Hematopoietic multipotent progenitor cell treated with erythropoietin and hydrocortisone succinate and interleukin-3 and kit ligand, for 6 days (in vitro differentiated cells): ENCODE measurements around the gene RACK1.
"Not testable (repeated sequence)": the region's sequence is repeated elsewhere in the genome, so short reads cannot be mapped to it uniquely, and the experiment has no call there.

ENCODE experiments used
- DNase-seq: peaks from one replicate; pipeline ENCODE4 v3.0.0-alpha.2; 2015

The RACK1 gene

DNA sequence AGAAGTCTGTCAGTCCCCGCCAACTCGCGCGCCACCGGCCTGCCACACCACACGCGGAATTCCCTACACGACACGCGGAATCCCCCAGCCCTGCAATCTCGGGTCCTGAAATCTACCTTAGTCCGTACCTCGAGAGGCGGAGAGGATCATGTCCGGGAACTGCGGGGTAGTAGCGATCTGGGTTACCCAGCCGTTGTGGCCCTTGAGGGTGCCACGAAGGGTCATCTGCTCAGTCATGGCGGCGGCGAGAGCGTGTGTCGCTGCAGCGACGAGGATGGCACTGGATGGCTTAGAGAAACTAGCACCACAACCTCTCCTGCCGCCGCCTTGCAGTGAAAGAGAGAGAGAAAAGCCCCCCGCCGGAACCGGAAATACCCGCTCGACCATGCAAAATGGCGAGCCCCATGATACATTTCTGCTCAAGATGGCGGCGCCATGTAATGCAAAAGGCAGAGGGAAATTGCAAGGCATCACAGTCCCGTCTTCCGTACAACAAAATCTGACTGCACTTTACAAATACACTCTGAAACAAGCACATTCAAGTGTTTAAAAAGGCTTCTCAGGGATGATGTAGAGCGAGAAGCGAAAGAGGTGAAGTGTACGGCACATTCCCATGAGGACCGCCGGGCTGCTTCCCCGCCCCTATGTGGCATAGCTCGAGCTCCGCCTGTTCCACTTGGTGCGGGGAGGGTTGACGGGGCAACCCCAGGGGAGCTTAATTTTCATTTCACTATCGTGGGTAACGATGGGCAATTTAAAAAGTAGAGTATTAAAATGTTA, at the start of gene RACK1:
RACK1 (minus strand) TSS at position 343 of the 780 bp plus-strand sequence; CDS start at position 237, 106 bp downstream.
- DNase-seq, result peak; percentile 96

DNA sequence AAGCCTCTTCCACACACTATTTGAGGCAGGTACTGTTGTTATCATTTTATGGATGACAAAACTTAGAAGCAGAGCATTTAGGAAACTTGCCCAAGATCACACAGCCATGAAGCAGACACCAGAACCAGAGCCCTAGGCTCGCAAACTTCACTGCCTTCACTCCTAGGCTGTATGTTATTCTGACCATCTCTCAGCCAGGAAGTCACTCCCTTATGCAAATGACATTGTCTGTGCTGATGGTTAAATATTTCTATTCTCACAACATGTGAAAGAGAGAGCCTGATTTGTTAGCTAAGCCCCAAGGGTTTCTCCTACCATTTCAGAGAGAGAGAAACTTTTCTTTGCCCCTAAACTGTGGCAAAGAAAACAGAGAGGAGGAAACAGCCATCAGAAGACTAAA, 43.6 kb upstream of the RACK1 start:
- not testable (repeated sequence) for DNase-seq

DNA sequence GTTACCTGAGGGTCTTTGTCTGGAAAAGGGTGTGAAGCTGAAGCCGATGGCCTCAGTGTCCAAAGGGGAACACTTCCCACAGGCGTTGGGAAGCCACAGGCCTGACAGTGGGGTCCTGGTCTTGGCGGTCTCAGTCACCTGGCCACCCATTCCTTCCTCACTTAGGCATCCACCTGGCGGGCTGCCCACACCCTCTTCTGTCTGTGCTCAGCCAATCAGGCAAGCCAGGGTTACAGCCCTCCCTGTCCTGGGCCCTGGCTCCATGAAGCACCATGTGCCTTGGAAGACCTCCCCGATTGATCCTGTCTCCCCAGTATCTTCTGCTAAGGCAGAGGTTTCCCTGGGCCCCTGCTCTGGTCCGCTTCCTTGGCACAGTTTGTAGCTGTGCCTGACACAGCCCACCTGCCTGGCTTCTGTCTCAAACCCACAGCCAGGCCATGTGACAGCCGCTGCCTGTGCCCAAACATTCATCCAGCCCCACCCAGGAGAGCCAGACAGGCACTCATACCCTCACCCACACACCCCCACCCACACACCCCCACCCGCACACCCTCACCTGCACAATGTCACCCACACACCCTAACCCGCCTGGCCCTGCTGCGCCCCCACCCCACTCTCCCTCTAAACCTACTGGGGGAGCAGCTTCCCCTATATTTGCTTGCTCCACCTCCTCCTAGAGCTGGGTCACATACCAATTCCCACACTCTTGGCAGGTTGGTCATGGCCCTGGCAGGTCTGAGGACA, 42.4 kb upstream of the RACK1 start:
- DNase-seq, result not testable (repeated sequence)

DNA sequence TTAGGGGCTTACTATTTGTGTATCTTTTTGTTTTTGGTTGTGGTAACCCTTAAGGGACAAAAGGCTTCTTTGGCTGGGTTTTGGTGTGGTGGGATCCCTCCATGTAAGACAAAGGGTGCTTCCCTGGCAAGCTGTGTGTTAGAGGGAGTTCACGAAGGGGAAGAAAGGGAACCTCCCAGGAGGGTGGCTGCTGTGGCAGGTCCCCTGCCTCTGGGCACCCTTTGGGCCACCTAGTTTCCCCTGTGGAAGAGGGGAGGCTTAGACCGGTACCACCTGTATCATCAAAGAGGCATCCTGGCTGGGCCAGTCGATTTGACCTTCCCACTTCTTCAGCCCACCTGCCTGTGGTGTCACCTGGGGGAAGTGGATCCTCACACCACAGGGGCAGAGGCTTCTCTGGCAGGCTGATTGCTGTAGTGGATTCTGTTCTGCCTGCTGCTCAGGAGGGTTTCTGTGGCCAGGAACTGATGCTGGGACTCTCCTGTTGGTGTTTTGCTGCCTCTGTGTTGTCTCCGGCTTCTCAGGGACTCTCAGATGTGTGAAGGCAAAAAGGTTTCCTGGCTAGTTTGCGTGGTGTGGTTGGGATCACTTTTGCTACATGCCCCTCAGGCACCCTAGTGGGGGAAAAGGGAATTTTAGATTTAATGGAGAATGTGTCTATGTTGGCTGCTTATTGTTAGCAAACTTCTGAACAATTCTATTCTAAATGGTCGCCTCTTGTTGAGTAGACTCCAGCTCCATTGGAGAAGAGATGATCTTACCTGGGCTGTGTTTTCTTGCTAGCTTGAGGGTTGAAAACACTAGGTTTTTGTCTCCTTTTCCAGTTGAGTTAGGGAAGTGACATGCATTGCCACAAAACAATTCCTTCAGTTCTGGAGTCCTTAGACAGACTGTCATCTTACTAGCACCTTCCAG, 40.4 kb upstream of the RACK1 start:
- not testable (repeated sequence) for DNase-seq

DNA sequence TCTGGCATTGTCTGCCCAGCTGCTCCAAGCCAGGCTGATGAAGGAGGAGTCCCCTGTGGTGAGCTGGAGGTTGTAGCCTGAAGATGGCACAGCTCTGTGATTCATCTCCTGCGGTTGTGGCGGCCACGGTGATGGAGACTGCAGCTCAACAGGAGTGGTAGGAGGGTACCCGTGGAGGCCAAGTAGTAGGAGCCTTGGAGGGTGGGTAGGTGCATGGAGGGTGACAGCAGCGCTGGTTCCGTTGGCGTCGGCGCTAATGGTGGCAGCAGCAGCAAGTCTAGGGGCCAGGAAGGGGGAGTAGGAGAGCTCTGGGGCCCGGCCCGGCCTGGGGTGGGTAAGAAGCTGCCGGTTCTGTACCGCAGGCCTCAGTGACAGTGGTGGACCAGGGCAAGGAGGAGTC, 39.6 kb upstream of the RACK1 start:
- DNase-seq, result no peak

DNA sequence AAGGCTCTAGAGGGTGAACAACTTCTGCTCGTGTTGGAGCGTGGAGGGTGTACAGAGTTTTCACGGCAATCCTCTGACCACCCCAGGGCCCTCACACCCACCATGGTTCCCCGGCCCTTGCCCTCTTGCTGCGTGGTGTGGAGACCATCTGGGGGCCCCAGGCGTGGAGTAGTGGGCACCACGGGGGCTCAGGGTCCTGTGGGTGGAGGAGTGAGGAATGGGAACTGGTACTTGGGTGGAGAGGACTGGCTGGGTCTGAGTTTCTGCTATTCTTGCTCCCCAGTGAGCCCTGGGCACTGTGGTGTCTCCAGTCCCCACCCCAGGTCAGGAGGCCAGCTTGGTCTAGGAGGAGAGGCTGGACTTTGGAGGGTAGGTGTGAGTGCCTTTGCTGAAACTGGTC, 39.2 kb upstream of the RACK1 start:
- DNase-seq, result no peak

DNA sequence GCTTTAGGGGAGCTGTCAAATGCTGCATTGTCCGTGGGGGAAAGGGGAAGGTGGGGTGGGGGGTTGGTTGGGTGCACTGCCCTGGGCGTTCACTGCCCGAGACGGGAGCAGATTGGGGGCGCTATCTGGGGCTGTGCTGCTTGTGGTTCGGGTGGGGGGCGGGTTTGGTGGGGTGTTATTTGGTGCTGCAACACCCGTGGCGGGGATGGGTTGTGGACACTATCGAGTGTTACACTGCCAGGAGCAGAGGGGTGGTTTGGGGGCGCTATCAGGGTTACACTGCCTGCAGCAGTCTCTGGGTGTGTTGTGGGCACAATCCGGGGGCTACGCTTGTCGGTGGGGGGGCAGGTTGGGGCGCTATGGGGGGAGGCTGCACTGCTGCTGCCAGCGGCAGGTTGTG, 38.7 kb upstream of the RACK1 start:
- not testable (repeated sequence) for DNase-seq

DNA sequence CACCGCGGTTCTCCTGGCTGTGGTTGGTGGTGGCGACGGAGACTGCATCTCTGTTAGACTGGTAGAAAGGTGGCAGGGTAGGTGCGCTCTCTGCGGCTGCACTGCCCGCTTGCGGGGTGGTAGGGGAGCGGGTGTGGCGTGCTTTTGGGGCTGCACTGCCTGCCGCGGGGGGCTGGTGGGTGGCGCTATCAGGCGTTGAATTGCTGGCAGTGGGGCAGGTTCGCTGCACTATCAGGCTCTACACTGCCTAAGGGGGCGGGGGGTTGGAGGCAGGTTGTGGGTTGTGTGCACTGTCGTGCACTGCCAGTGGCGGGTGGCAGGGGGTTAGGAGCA, 38.2 kb upstream of the RACK1 start:
- DNase-seq, result no peak

DNA sequence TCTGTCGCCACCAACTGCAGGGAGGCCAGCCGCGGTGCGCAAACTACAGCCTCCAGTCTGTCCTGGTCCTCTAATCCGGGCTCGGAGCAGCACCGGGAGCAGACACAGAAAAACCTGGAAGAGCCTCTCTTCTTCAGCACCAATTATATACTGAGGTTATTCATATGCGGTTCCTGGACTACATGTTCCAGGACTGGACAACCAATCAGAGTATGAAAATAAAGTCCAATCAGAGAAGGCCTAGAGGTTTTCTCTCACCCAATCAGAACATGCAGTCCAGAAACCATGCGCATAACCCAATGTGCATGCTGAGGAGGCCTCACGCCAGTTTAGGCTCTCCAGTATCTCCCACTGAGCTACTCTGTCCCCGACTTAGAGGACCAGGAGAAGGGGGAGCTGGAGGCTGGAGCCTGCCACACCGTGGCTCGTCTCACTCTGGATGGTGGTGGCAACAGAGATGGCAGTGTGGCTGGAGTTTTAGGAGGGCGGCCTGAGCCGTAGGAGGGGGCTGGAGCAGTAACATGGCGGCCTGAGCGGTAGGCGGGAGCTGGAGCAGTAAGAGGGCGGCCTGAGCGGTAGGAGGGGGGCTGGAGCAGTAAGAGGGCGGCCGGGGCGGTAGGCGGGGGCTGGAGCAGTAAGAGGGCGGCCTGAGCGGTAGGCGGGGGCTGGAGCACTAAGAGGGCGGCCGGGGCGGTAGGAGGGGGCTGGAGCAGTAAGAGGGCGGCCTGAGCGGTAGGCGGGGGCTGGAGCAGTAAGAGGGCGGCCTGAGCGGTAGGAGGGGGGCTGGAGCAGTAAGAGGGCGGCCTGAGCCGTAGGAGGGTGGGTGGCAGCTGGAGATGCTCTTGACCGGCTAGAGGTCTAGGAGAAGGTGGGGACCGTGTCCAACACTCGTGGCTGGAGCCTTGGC, 37.6 kb upstream of the RACK1 start:
- no peak for DNase-seq

DNA sequence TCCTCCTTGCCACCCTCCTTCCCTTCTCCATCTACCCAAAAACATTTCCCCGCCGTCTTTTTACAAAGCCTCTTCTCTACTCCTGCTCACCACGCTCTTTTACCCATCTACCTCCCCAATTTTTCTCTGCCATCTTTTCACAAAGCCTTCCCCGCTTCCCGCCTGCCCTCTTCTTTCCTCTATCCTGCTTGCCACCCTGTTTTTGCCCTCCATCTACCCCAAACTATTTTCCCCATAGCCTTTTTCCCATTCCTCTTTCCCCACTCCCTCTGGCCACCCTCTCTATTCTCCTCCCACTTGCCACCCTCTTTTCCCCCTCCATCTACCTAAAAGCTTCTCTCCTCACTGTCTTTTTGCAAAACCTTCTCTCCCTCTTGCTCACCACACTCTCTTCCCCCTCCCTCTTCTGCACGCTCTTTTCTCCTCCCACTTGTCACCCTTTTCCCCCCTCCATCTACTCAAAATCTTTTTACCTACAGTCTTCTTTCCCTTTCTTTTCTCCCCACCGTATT, 36.6 kb upstream of the RACK1 start:
- DNase-seq, result no peak

DNA sequence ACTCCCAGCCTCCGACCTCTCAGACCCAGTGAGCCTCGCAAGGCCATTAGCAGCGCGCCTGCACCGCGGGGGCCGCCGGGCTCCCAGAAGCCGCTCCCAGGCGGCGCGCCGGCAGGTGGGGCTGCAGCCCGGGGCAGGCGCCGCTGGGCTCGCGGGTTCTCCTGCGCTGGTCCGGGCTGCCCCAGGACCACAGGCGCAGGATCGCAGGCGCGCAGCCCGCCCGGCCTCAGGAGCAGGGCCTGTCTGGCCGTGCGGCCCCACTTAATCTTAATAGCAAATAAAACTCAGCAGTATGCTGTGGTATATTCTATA, 29.7 kb upstream of the RACK1 start:
- peak; percentile 53 for DNase-seq

DNA sequence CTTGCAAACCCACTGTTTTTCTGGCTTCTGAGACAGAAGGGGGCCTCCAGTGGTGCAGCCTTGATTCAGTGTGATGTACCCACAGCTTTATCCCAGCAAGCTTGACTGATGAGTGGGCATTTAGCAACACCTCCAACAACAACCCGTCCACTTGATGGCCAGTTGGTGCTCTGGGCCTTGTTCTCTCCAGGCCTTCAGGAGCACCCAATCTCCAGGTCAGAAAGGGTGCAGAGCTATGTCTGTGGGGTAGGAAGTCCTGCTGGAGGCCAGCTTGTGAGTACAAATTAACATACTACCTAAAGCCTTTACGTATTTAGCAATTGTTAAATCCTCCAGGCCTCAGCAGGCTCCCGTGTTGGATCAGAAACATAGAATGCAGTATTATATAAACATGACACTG, 27.4 kb upstream of the RACK1 start:
- DNase-seq, result no peak

DNA sequence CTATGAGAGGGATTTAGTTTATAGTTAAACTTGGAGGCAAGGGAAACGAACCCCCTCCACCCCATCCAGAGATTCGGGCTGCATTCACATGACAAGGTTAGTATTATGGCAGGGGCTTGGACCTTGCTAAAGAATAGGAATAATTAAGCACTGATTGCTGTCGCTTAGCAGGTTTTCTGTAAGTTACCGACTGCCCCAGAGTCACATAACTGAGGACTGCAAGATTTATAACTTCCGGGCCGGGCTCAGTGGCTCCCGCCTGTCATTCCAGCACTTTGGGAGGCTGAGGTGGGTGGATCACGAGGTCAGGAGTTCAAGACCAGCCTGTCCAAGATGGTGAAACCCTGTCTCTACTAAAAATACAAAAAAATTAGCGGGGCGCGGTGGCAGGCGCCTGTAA, 24.2 kb upstream of the RACK1 start:
- DNase-seq, result not testable (repeated sequence)

DNA sequence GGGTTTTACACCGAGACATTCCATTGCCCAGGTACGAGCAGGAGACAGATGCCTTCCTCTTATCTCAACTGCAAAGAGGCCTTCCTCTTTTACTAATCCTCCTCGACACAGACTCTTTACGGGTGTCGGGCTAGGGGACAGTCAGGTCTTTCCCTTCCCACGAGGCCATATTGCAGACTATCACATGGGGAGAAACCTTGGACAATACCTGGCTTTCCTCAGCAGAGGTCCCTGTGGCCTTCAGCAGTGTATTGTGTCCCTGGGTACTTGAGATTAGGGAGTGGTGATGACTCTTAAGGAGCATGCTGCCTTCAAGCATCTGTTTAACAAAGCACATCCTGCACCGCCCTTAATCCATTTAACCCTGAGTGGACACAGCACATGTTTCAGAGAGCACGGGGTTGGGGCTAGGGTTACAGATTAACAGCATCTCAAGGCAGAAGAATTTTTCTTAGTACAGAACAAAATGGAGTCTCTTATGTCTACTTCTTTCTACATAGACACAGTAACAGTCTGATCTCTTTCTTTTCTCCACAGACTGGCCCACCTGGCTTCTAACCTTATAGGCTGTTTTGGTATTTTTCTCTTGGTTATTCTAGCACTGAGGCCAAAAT, 23.7 kb upstream of the RACK1 start:
- not testable (repeated sequence) for DNase-seq

DNA sequence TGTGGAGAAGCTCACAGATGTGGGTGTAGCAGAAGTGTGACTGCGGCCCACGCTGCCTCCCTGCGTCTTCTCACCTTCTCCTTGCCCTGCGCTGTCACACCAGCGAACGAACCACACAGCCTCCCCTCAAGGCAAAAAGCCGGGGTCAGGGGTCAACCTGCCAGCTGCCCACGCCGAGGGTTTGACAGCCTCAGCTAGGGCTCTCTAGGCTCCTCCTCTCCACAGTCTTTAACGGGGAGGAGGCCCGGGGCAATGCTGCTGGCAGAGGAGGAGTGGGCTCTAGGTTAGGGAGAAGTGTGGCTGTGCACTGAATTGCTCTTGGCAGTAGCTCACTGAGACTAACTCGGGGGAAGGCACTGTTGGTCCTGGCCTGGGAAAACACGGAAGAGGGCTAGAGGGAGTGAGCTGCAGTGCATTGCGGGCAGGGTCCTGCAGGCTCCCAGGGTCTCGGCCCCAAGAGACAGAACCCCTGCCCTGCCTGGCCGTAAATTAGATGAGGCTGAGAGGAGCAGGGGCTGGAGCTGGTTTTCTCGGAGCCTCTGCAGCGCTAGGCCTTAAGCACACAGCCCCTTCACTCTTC, 21.5 kb upstream of the RACK1 start:
- no peak for DNase-seq

DNA sequence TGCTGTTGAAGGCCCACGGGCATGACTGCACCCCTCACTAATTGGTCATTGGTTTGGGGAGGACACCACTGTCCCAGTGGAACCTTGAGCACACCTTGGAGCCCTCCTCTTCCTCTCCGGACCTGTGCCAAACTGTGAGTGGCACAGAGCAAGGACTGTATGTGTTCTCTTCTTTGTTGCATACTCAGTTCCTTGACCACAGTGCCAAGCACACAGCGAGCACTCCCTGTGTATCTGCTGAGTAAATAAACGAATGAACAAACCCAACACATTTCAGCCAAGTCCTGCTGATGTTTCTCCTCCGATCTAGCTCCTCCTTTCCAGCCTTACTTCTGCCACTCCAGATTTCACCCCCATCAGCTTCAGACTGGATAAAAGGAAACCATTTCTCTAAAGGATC, 19.9 kb upstream of the RACK1 start:
- DNase-seq, result no peak

DNA sequence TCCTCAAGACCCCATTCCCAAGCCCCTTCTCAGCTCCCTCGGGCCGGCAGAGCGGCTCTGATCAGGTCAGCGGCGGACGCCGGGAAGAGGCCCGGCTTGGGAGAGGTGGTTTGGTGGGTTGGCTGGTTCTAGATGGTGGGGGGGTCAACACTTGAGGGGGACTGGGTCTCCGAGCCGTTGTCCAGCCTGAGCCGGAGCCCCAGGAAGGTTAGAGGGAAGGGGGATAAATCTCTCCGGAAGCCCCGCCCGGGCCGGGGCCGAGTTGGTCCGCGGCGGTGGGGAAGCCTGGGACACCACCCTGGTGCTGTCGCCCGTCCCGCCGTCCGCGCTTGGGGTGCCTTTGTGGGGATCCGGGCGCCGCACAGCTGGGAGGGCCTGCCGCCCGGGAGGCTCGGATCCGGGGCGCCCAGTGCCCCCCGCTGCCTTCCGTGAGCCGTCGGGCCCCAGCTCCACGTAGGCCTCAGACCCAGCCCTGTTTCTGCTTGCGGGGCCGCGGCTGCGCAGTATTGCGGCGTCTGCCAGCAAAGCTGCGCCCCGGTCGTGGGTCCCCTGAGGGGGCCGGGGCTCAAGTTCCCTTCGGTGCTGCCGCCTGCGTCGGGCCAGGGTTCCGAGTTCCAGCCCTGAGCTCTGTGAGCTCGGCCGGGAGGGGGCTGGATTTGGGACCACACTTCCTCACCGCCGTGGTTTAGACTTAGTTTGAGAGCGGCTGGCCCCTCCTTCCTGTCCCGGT, 17.8 kb upstream of the RACK1 start:
- DNase-seq, result peak; percentile 88

DNA sequence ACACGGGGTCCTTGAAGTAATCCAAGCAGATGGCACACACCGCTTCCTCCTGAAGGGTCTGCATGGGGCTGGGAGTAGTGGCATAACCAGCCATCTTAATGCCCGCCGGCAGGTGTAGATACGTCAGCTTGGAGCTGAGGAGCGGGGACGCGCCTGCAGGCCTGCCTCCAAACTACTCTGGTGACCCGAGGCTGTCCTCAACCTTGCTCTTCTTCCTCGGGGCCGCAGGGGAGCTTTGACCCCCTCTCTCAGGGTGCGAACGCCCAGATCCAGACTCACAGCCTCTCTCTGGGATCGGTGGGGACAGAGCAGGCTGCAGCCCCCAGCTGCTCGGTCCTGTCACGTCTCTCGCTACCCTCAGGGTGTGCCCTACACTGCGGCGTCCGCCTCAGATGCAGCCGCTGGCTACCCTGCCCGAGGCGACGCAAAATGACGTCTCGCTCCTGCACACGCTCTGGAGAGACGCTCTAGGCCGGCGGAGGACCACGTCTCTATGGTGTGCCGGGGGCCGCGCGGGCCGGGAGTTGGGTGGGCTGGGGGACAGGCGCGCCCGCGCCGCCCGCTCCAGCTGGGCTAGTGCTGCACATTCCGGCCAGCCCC, 17.1 kb upstream of the RACK1 start, which contains the start of gene TRIM52:
TRIM52 (minus strand) TSS at position 424 of the 600 bp plus-strand sequence; CDS start at position 94, 330 bp downstream.
- DNase-seq, result peak; percentile 96

DNA sequence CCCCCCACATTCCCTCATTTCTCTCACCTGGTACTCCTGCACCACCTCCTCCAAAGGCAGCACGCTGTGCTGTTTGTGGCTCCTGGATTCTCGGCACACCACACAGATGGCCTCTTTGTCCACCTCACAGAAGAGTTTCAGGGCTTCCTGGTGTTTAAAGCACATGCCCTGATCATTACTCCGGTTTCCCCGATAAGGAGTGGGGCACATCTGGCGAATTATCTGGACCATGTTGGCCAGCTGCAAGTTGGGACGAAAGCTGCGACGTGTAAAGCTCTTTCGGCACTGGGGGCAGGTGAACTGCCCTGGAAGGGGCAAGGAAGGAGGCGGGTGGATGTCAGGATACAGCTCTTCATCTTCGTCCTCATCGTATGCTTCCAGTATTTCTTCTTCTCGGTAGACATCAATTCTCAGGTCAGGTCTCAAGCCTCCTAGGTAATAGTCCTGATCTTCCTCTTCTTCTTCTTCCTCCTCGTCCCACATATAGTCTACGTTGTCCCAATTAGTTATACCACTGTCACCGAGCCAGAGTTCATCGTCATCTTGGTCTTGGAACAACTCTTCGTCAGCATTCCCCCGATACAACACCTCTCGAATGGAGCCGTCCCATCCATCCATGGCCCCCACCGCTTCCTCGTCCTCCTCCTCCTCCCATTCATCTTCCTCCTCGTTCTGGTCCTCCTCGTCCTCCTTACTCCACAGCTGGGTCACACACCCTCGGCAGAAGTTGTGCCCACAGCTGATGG, 16.4 kb upstream of the RACK1 start:
- peak; percentile 57 for DNase-seq
